Measurements from ENCODE around the gene TMEM229B.

Gene TMEM229B

DNA sequence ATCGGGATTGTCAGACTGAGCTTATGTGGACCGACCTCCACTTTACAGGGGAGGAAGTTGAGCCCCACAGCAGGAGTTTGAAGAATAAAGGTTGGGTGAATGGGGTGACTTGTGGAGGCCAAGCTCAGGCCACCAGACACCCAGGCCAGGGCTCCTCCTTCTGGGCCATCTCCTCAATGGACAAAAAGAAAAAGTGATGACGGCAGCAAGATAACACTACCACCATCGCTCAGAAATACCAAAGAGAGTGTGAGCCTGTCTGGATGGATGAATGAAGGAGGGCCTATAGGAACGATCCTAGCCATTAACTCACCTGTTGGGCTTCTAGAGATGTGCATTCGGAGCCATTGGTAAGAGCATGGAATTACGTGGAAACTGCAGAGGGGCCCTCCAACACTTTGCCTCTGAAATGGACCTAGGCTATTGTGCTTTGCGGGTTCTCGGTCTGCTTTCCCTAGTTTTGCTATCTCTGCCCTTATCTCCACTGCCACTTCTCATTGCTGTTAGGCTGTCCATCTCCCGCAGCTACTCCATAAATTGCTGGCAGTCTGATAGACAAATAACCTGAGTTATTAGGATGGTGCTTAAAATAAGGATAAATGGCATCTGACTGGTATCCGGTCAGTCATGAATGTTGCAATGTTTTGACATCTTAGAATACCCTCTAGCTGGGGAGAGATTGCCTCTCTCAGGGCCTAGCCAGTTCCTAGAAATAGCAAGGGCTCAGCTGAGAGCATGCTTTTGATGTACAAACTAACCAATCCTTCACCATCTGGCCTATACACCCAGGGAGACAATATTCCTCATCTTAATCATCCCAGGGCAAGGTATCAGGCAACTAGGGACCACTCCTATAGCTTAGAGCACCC is 66.9 kb downstream of the TMEM229B start:
- DNase-seq (ENCODE audit: low read depth) = no peak

Measured in stimulated activated CD8-positive, alpha-beta memory T cell treated with anti-CD3 and anti-CD28 coated beads, Interleukin-7, amount 100 ng/mL, for 24 hours (primary cell).